GM13976 (cell line): ENCODE results near the gene LRRC37A3.
A peak's percentile ranks its signal among the peaks of the same experiment; 100 is the strongest.
"Not testable (repeated sequence)": the region's sequence is repeated elsewhere in the genome, so short reads cannot be mapped to it uniquely, and the experiment has no call there.

Experiments
- DNase-seq: peaks from one replicate; pipeline ENCODE4 v3.0.0; 2012; ENCODE audit warnings: low spot score
- CTCF ChIP-seq: IDR thresholded peaks from 2 replicates; pipeline ENCODE4 v1.5.1; 2012; ENCODE audit warnings: borderline replicate concordance, mild to moderate bottlenecking; ENCODE audit not compliant: insufficient read depth; ENCODE audit errors: extremely low read depth, missing control alignments, control extremely low read depth
- in situ Hi-C: fragments of 300-500 bp; cut with MboI; formaldehyde crosslinking; loops from one replicate; pipeline ENCODE4 v1.12.0; 2022; ENCODE audit warnings: low sequenced_read_pairs, mixed read lengths, inconsistent platforms; ENCODE audit not compliant: unreplicated experiment

LRRC37A3 gene

GRCh38 chr17:64919289-64920025, at the start of gene LRRC37A3:
Gene LRRC37A3 (minus strand): TSS chr17:64919478. CDS start chr17:64897257, 22,221 bp downstream.
- in situ Hi-C loops, result not testable (repeated sequence)
- TF ChIP-seq CTCF, result peak; percentile 99
- DNase-seq, result peak; percentile 89

GRCh38 chr17:64965873-64966287, 46.6 kb upstream of the LRRC37A3 start:
- in situ Hi-C loops, result not testable (repeated sequence)
- peak; percentile 14 for TF ChIP-seq CTCF
- peak; percentile 77 for DNase-seq

- in situ Hi-C loops, DNase-seq: not testable (repeated sequence)
Observed at GRCh38 chr17:64965256-64965872, 46.1 kb upstream of the LRRC37A3 start.

- in situ Hi-C loops, result no loop called here
- DNase-seq, result no peak
- TF ChIP-seq CTCF, result no peak
Observed at GRCh38 chr17:64964796-64965195, 45.5 kb upstream of the LRRC37A3 start.

- in situ Hi-C loops, DNase-seq: not testable (repeated sequence)
Observed at GRCh38 chr17:64963814-64964213, 44.5 kb upstream of the LRRC37A3 start.

- in situ Hi-C loops, DNase-seq: not testable (repeated sequence)
Observed at GRCh38 chr17:64961563-64962378, 42.5 kb upstream of the LRRC37A3 start.

GRCh38 chr17:64951877-64952276, 32.6 kb upstream of the LRRC37A3 start:
- DNase-seq, result no peak
- in situ Hi-C loops, result no loop called here
- TF ChIP-seq CTCF, result no peak

GRCh38 chr17:64950871-64951270, 31.6 kb upstream of the LRRC37A3 start:
- in situ Hi-C loops, result no loop called here
- no peak for TF ChIP-seq CTCF
- DNase-seq, result no peak
